Adrenal gland (tissue), 5 donors: ENCODE data around the gene TSHZ2.

Experiments
- POLR2A ChIP-seq, 2 donors: fragments of 450-650 bp; IDR thresholded peaks; one replicate each; pipeline ENCODE4 v1.6.1; 2017; ENCODE audit warnings: antibody characterized with exemption in 2 of 2, mild to moderate bottlenecking in 2 of 2, moderate library complexity in 1 of 2
- TF ChIP-seq, protein P1 (sequence below), 6 experiments: fragments of 450-650 bp in 4 of 6; fragments of 200-600 bp in 2 of 6; sonication (generic) in 1 of 6; IDR thresholded peaks; 1 replicate in 5 of 6; 2 replicates in 1 of 6; pipeline versions ENCODE4 v1.5.1 to v1.8.0; 2016 to 2021; ENCODE audit warnings: antibody characterized with exemption in 6 of 6, mild to moderate bottlenecking in 2 of 6, moderate library complexity in 1 of 6
- donor health status: DM: no; HTN: no; CAD: no.

DNA sequence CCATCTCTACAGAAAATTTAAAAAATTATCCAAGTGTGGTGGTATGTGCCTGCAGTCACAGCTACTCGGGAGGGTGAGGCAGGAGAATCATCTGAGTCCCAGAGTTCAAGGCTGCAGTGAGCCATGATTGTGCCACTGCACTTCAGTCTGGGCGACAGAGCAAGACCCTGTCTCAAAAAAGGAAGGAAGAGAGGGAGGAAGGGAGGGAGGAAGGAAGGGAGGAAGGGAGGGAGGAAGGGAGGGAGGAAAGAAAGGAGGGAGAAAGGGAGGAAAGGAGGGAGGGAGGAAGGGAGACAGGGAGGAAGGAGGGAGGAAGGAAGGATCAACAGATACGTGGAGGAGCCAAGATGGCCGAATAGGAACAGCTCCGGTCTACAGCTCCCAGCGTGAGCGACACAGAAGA, 531.4 kb downstream of the TSHZ2 start:
- TF ChIP-seq, protein P1, sequence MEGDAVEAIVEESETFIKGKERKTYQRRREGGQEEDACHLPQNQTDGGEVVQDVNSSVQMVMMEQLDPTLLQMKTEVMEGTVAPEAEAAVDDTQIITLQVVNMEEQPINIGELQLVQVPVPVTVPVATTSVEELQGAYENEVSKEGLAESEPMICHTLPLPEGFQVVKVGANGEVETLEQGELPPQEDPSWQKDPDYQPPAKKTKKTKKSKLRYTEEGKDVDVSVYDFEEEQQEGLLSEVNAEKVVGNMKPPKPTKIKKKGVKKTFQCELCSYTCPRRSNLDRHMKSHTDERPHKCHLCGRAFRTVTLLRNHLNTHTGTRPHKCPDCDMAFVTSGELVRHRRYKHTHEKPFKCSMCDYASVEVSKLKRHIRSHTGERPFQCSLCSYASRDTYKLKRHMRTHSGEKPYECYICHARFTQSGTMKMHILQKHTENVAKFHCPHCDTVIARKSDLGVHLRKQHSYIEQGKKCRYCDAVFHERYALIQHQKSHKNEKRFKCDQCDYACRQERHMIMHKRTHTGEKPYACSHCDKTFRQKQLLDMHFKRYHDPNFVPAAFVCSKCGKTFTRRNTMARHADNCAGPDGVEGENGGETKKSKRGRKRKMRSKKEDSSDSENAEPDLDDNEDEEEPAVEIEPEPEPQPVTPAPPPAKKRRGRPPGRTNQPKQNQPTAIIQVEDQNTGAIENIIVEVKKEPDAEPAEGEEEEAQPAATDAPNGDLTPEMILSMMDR (IDR thresholded peaks at IDR 0.05), result no peak
- TF ChIP-seq POLR2A (IDR thresholded peaks at IDR 0.05), result no peak
